ENCODE data around the gene ANXA6. TPM values are rescaled to one million over a fixed set of nuclear protein-coding genes. Genes with fewer than 3 reads are reported as not detected.
"Not testable (repeated sequence)": the region's sequence is repeated elsewhere in the genome, so short reads cannot be mapped to it uniquely, and the experiment has no call there.

ANXA6 gene
- total RNA-seq, 6 experiments from 2014 or later = 507 to 578 (median 546) TPM

- no peaks in the 10 kb centered on the region for H3K9me3 Mint-ChIP-seq
- H3K4me3 Mint-ChIP-seq = no peak overlapping the region
- TF ChIP-seq CTCF (IDR thresholded peaks at IDR 0.05) = no peak
- peaks cover 7% of the 10 kb centered on the region for H3K4me1 Mint-ChIP-seq (ENCODE audit: low read depth)
- DNase-seq = no peak
- H3K27ac Mint-ChIP-seq = no peak overlapping the region
- peaks cover 11% of the 10 kb centered on the region for H3K27me3 Mint-ChIP-seq (ENCODE audit: insufficient read depth)
- no peaks in the 10 kb centered on the region for H3K36me3 Mint-ChIP-seq (ENCODE audit: low read depth)
These were observed 42.1 kb upstream of the ANXA6 start for GRCh38 chr5:151199581-151200185.

- H3K27me3 Mint-ChIP-seq (ENCODE audit: insufficient read depth) = peaks cover 11% of the 10 kb centered on the region
- no peak for TF ChIP-seq CTCF (IDR thresholded peaks at IDR 0.05)
- peaks cover 7% of the 10 kb centered on the region for H3K4me1 Mint-ChIP-seq (ENCODE audit: low read depth)
- no peak for DNase-seq
- H3K4me3 Mint-ChIP-seq = no peak overlapping the region
- no peaks in the 10 kb centered on the region for H3K36me3 Mint-ChIP-seq (ENCODE audit: low read depth)
- no peaks in the 10 kb centered on the region for H3K9me3 Mint-ChIP-seq
- no peak overlapping the region for H3K27ac Mint-ChIP-seq
These were observed 41.3 kb upstream of the ANXA6 start for GRCh38 chr5:151198861-151199260.

- not testable (repeated sequence) for H3K36me3 Mint-ChIP-seq (ENCODE audit: low read depth); H3K9me3 Mint-ChIP-seq; H3K27ac Mint-ChIP-seq; H3K4me1 Mint-ChIP-seq (ENCODE audit: low read depth); DNase-seq; H3K4me3 Mint-ChIP-seq
- H3K27me3 Mint-ChIP-seq (ENCODE audit: insufficient read depth) = peaks cover 16% of the 10 kb centered on the region
These were observed 39.7 kb upstream of the ANXA6 start for GRCh38 chr5:151197291-151197600.

GRCh38 chr5:151196556-151197290 is 39.1 kb upstream of the ANXA6 start:
- no peaks in the 10 kb centered on the region for H3K4me1 Mint-ChIP-seq (ENCODE audit: low read depth)
- H3K27ac Mint-ChIP-seq = no peak overlapping the region
- no peak for TF ChIP-seq CTCF (IDR thresholded peaks at IDR 0.05)

GRCh38 chr5:151195622-151196021 is 38.0 kb upstream of the ANXA6 start:
- H3K4me3 Mint-ChIP-seq = no peak overlapping the region
- no peak for TF ChIP-seq CTCF (IDR thresholded peaks at IDR 0.05)
- H3K9me3 Mint-ChIP-seq = peaks cover 6% of the 10 kb centered on the region
- peaks cover 16% of the 10 kb centered on the region for H3K27me3 Mint-ChIP-seq (ENCODE audit: insufficient read depth)
- H3K4me1 Mint-ChIP-seq (ENCODE audit: low read depth) = no peaks in the 10 kb centered on the region
- H3K27ac Mint-ChIP-seq = no peak overlapping the region
- no peaks in the 10 kb centered on the region for H3K36me3 Mint-ChIP-seq (ENCODE audit: low read depth)
- DNase-seq = no peak

More at GRCh38 chr5:151196556-151197290, 39.1 kb upstream of the ANXA6 start:
- peaks cover 6% of the 10 kb centered on the region for H3K9me3 Mint-ChIP-seq
- no peak for DNase-seq
- no peaks in the 10 kb centered on the region for H3K36me3 Mint-ChIP-seq (ENCODE audit: low read depth)
- H3K27me3 Mint-ChIP-seq (ENCODE audit: insufficient read depth) = peaks cover 16% of the 10 kb centered on the region
- no peak overlapping the region for H3K4me3 Mint-ChIP-seq

GRCh38 chr5:151192626-151193025 is 35.0 kb upstream of the ANXA6 start:
- H3K4me3 Mint-ChIP-seq = no peak overlapping the region
- no peak for DNase-seq
- peaks cover 19% of the 10 kb centered on the region for H3K9me3 Mint-ChIP-seq
- peaks cover 18% of the 10 kb centered on the region for H3K27me3 Mint-ChIP-seq (ENCODE audit: insufficient read depth)
- no peaks in the 10 kb centered on the region for H3K4me1 Mint-ChIP-seq (ENCODE audit: low read depth)
- no peaks in the 10 kb centered on the region; the same call in 1 of the 2 replicates for H3K36me3 Mint-ChIP-seq (ENCODE audit: low read depth)
- TF ChIP-seq CTCF (IDR thresholded peaks at IDR 0.05) = no peak
- H3K27ac Mint-ChIP-seq = no peak overlapping the region
